RWPE1 (cell line): Measurements from ENCODE around the gene CEND1.

Experiments used
- CTCF ChIA-PET: fragments of 350-600 bp; sonication (Branson Sonifier 250); formaldehyde crosslinking; extraction: SDS; loops from one replicate; lab custom pipeline; 2021; lab: Yijun Ruan, JAX
- POLR2A ChIA-PET: fragments of 400-600 bp; formaldehyde crosslinking; extraction: SDS; loops from one replicate; lab custom pipeline; 2020; ENCODE audit warnings: antibody characterized with exemption; ENCODE audit not compliant: low non-redundant PET; lab: Yijun Ruan, JAX
- DNase-seq: peaks from one replicate; pipeline ENCODE4 v3.0.0; 2012; ENCODE audit warnings: low spot score
- H3K27ac ChIP-seq: fragments of 450-650 bp; 2 replicates; pipeline ENCODE4 v1.5.1; 2017
- CTCF ChIP-seq: fragments of 450-650 bp; conservative IDR thresholded peaks from 2 replicates; pipeline ENCODE4 v1.5.1; 2017; ENCODE audit warnings: low read depth, mild to moderate bottlenecking

CEND1 gene

GRCh38 chr11:771617-772204 is 18.2 kb downstream of the CEND1 start:
- CTCF ChIA-PET, result interaction anchor here (0.8 kb wide), 1 partner anchor 11 kb away, joined by 3 read pairs; no protein-coding TSS in a partner anchor
- no peak for TF ChIP-seq CTCF
- POLR2A ChIA-PET, result no interaction called here

GRCh38 chr11:770642-771616 is 19.0 kb downstream of the CEND1 start:
- TF ChIP-seq CTCF, result no peak
- ChIA-PET POLR2A (interaction anchor here (0.5 kb wide), 1 partner anchor 45 kb away, joined by 3 read pairs; no protein-coding TSS in a partner anchor), CTCF (interaction anchor here (0.8 kb wide), 1 partner anchor 12 kb away, joined by 3 read pairs; no protein-coding TSS in a partner anchor)
- peak overlapping the region; percentile 95 for H3K27ac ChIP-seq
- DNase-seq, result no peak

More at GRCh38 chr11:771617-772204, 18.2 kb downstream of the CEND1 start:
- H3K27ac ChIP-seq, result peak overlapping the region; percentile 95
- no peak for DNase-seq

GRCh38 chr11:769887-770641 is 19.8 kb downstream of the CEND1 start:
- CTCF ChIA-PET, result no interaction called here
- no peak for TF ChIP-seq CTCF
- POLR2A ChIA-PET, result interaction anchor here (0.5 kb wide), 1 partner anchor 44 kb away, joined by 3 read pairs; no protein-coding TSS in a partner anchor
- DNase-seq, result no peak
- peak overlapping the region; percentile 95 for H3K27ac ChIP-seq

GRCh38 chr11:767238-767637 is 22.7 kb downstream of the CEND1 start:
- ChIA-PET POLR2A (no interaction called here), CTCF (interaction anchor here (0.6 kb wide), 1 partner anchor 93 kb away, joined by 4 read pairs; no protein-coding TSS in a partner anchor)
- no peak for DNase-seq
- peak overlapping the region; percentile 95 for H3K27ac ChIP-seq
- TF ChIP-seq CTCF, result no peak

- peak overlapping the region; percentile 95 for H3K27ac ChIP-seq
- no peak for DNase-seq
- POLR2A ChIA-PET, result no interaction called here
- CTCF ChIA-PET, result interaction anchor here (0.6 kb wide), 1 partner anchor 92 kb away, joined by 4 read pairs; no protein-coding TSS in a partner anchor
- no peak for TF ChIP-seq CTCF
Observed at GRCh38 chr11:766936-767210, 23.0 kb downstream of the CEND1 start.
